GM12891 (cell line): ENCODE results near the gene MED7.

Experiments
- POLR2A ChIP-seq: IDR thresholded peaks from 2 replicates; pipeline ENCODE4 v1.6.1; 2011; ENCODE audit warnings: low read depth, low read length, control low read depth
- POLR2AphosphoS5 ChIP-seq: IDR thresholded peaks from 2 replicates; pipeline ENCODE4 v1.6.1; 2011; ENCODE audit warnings: low read depth, low read length, control low read depth
- POU2F2 ChIP-seq: IDR thresholded peaks from 2 replicates; pipeline ENCODE4 v1.6.1; 2011; ENCODE audit warnings: low read depth, mild to moderate bottlenecking, control low read depth, low read length, moderate library complexity
- SPI1 ChIP-seq: IDR thresholded peaks from 2 replicates; pipeline ENCODE4 v1.6.1; 2011; ENCODE audit warnings: low read depth, low read length, control low read depth
- TAF1 ChIP-seq: IDR thresholded peaks from 2 replicates; pipeline ENCODE4 v1.6.1; 2011; ENCODE audit warnings: low read depth, low read length, control low read depth

DNA sequence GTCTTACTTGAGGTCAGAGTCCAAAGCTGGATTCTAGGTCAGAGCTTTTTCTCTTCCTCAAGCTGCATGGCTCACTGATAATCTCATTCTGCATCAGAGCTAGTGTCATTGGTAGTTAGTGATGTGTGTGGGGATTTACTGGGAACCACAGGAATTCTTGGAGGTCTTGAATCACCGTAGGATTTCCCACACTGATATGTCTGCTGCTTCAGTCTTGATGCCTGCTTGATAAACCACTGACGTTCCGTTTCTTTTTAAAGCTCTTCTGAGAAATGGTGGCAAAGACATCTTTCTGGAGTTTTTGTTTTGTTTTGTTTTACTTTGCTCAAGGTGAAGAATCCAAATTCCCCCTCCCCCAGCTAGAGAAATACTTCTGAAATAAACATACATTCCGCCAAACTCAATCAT is 24.6 kb upstream of the MED7 start:
- TF ChIP-seq POLR2AphosphoS5, result no peak
- TF ChIP-seq TAF1, result no peak
- no peak for TF ChIP-seq POLR2A
- TF ChIP-seq SPI1, result no peak
- TF ChIP-seq POU2F2, result no peak
